ENCODE results near the gene NBEAL2.

DNA sequence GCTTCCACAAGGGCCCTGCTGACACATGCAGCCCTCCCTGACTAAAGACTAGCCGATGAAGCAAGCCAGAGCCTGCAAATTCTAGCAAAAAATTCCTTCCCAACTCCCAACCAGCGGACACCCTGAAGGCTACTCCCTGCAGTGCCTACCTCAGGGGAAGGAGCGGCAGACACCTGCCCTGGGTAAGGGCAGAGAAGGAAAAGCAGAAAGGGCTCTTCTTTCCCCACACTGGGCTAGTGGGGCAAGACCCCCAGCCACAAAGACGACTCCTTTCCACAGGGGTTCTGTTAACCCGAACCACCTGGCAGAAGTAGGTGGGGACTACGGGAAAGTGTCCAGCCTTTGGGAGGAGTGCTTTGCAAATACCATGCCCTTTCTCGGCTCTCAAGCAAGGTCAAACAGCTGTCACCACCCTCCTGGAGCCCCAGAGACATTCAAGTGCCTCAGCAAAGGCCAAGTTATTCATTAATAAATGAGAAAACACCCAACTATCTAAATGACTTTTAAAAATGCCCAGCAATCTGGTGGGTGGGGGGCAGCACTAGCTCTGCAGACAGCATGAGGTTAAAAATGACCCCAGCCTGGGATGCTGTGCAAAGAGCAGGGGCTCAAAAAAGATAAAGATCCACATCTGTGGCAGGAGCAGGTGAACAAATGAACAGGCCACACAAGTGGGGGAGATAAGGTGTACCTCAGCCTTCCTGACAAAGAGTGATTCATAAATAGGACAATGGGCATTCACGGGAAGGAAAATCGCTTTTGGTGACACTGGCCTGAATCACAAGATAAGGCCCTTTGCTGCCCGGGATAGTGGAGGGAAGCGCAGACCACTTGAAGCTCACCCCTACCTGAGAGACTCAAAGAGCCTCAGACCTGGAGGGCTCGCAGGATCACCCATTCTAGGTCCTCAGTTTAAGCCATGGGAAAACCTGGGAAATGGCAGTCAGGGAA is 36.0 kb upstream of the NBEAL2 start:
- TF ChIP-seq EP300 (IDR thresholded peaks at IDR 0.05; ENCODE audit: borderline replicate concordance in 1 of 2, low read depth in 2 of 2, low read length in 2 of 2) (no peak), JUN (IDR thresholded peaks at IDR 0.05; ENCODE audit: low read depth, low read length) (no peak), POLR2A (IDR thresholded peaks at IDR 0.05; ENCODE audit: control extremely low read depth in 1 of 2, low read depth in 2 of 2, low read length in 2 of 2) (no peak), SIN3A (conservative IDR thresholded peaks at IDR 0.05 in 1 of 2, IDR thresholded peaks at IDR 0.05 in 1 of 2; ENCODE audit: low read depth in 1 of 2, low read length in 2 of 2) (no peak), EGR1 (IDR thresholded peaks at IDR 0.05; ENCODE audit: borderline replicate concordance, low read depth, low read length) (no peak), TEAD4 (IDR thresholded peaks at IDR 0.05; ENCODE audit: low read depth, low read length) (no peak), KDM1A (IDR thresholded peaks at IDR 0.05; ENCODE audit: borderline replicate concordance, low read length) (no peak), MAFK (IDR thresholded peaks at IDR 0.05; ENCODE audit: low read depth, low read length) (no peak), POLR2AphosphoS5 (IDR thresholded peaks at IDR 0.05; ENCODE audit: low read depth, low read length) (no peak), HDAC6 (IDR thresholded peaks at IDR 0.05; ENCODE audit: low read depth, low read length) (no peak), RFX5 (IDR thresholded peaks at IDR 0.05; ENCODE audit: borderline replicate concordance, low read depth, low read length) (no peak)
- TF ChIP-seq, protein P1, sequence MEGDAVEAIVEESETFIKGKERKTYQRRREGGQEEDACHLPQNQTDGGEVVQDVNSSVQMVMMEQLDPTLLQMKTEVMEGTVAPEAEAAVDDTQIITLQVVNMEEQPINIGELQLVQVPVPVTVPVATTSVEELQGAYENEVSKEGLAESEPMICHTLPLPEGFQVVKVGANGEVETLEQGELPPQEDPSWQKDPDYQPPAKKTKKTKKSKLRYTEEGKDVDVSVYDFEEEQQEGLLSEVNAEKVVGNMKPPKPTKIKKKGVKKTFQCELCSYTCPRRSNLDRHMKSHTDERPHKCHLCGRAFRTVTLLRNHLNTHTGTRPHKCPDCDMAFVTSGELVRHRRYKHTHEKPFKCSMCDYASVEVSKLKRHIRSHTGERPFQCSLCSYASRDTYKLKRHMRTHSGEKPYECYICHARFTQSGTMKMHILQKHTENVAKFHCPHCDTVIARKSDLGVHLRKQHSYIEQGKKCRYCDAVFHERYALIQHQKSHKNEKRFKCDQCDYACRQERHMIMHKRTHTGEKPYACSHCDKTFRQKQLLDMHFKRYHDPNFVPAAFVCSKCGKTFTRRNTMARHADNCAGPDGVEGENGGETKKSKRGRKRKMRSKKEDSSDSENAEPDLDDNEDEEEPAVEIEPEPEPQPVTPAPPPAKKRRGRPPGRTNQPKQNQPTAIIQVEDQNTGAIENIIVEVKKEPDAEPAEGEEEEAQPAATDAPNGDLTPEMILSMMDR (IDR thresholded peaks at IDR 0.05; ENCODE audit: control extremely low read depth in 1 of 3, insufficient read depth in 1 of 3, low read depth in 1 of 3, low read length in 3 of 3) = no peak
- TF ChIP-seq, protein P2, sequence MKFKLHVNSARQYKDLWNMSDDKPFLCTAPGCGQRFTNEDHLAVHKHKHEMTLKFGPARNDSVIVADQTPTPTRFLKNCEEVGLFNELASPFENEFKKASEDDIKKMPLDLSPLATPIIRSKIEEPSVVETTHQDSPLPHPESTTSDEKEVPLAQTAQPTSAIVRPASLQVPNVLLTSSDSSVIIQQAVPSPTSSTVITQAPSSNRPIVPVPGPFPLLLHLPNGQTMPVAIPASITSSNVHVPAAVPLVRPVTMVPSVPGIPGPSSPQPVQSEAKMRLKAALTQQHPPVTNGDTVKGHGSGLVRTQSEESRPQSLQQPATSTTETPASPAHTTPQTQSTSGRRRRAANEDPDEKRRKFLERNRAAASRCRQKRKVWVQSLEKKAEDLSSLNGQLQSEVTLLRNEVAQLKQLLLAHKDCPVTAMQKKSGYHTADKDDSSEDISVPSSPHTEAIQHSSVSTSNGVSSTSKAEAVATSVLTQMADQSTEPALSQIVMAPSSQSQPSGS (IDR thresholded peaks at IDR 0.05; ENCODE audit: low read length) = no peak
- TF ChIP-seq, protein P3, sequence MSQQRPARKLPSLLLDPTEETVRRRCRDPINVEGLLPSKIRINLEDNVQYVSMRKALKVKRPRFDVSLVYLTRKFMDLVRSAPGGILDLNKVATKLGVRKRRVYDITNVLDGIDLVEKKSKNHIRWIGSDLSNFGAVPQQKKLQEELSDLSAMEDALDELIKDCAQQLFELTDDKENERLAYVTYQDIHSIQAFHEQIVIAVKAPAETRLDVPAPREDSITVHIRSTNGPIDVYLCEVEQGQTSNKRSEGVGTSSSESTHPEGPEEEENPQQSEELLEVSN (IDR thresholded peaks at IDR 0.05) = no peak
